HG03280 (cell line): ENCODE measurements around the gene TGFBR3.

Experiments
- ATAC-seq: cut with Tn5 transposase; IDR thresholded peaks from one replicate; pipeline ENCODE4 v1.9.1; 2021; ENCODE audit warnings: mild to moderate bottlenecking, moderate library complexity; ENCODE audit not compliant: unreplicated experiment

Gene TGFBR3

GRCh38 chr1:91764471-91765115, 121.4 kb downstream of the TGFBR3 start:
- no peak for ATAC-seq

GRCh38 chr1:91763252-91763651, 122.7 kb downstream of the TGFBR3 start:
- no peak for ATAC-seq

- no peak for ATAC-seq
Observed at GRCh38 chr1:91761295-91761721, 124.6 kb downstream of the TGFBR3 start.

GRCh38 chr1:91760512-91760911, 125.4 kb downstream of the TGFBR3 start:
- no peak for ATAC-seq

GRCh38 chr1:91759076-91759475, 126.9 kb downstream of the TGFBR3 start:
- no peak for ATAC-seq

GRCh38 chr1:91757763-91758460, 128.0 kb downstream of the TGFBR3 start:
- no peak for ATAC-seq

- ATAC-seq = no peak
Observed at GRCh38 chr1:91755702-91756287, 130.2 kb downstream of the TGFBR3 start.

- no peak for ATAC-seq
Observed at GRCh38 chr1:91754816-91755580, 131.0 kb downstream of the TGFBR3 start.

GRCh38 chr1:91754348-91754747, 131.6 kb downstream of the TGFBR3 start:
- peak; percentile 58 for ATAC-seq

- ATAC-seq = peak; percentile 8
Observed at GRCh38 chr1:91753878-91754277, 132.1 kb downstream of the TGFBR3 start.

GRCh38 chr1:91752324-91752723, 133.6 kb downstream of the TGFBR3 start:
- peak; percentile 42 for ATAC-seq

GRCh38 chr1:91751275-91751674, 134.7 kb downstream of the TGFBR3 start:
- ATAC-seq = no peak

GRCh38 chr1:91750398-91750996, 135.5 kb downstream of the TGFBR3 start:
- ATAC-seq = no peak

GRCh38 chr1:91749788-91750231, 136.1 kb downstream of the TGFBR3 start:
- no peak for ATAC-seq

GRCh38 chr1:91747666-91748065, 138.3 kb downstream of the TGFBR3 start:
- ATAC-seq = no peak

GRCh38 chr1:91746728-91747338, 139.1 kb downstream of the TGFBR3 start:
- no peak for ATAC-seq

- ATAC-seq = no peak
Observed at GRCh38 chr1:91745640-91746373, 140.1 kb downstream of the TGFBR3 start.

GRCh38 chr1:91744953-91745639, 140.9 kb downstream of the TGFBR3 start:
- ATAC-seq = no peak

GRCh38 chr1:91742848-91743292, 143.1 kb downstream of the TGFBR3 start:
- ATAC-seq = no peak
